Measurements from ENCODE around the gene KCND1.
"Not testable (repeated sequence)": the region's sequence is repeated elsewhere in the genome, so short reads cannot be mapped to it uniquely, and the experiment has no call there.

KCND1 gene

GRCh38 chrX:48971249-48972219 is at the start of gene KCND1:
TSS of gene KCND1 (minus strand) at chrX:48971844. CDS start at chrX:48970271, 1,573 bp downstream.
- DNase-seq (ENCODE audit: low read depth), result no peak

GRCh38 chrX:49019599-49020249 is 48.1 kb upstream of the KCND1 start:
- DNase-seq (ENCODE audit: low read depth), result no peak

DNA sequence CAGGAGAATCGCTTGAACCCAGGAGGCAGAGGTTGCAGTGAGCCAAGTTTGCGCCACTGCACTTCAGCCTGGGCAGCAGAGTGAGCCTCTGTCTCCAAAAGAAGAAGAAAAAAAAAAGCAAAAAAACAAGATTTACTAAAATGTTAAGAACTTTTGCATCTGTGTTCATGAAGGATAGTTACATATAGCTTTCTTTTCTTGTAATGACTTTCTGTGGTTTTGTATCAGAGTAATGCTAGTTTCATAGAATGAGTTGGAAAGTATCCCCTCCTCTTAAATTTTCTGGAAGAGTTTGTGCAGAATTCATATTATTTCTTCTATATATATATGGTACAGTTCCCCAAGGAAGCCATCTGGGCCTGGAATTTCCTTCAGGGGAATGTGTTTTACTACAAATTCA is 47.4 kb upstream of the KCND1 start:
- no peak for DNase-seq (ENCODE audit: low read depth)

GRCh38 chrX:49003696-49004095 is 32.1 kb upstream of the KCND1 start:
- DNase-seq (ENCODE audit: low read depth), result no peak

GRCh38 chrX:49002091-49002935 is 30.7 kb upstream of the KCND1 start, which contains the start of gene GRIPAP1:
TSS of gene GRIPAP1 (minus strand) at chrX:49002264. CDS start at chrX:49002229, 35 bp downstream.
- DNase-seq (ENCODE audit: low read depth), result peak; percentile 71

- DNase-seq (ENCODE audit: low read depth), result peak; percentile 65
These were observed 30.0 kb upstream of the KCND1 start for GRCh38 chrX:49001521-49002090.

DNA sequence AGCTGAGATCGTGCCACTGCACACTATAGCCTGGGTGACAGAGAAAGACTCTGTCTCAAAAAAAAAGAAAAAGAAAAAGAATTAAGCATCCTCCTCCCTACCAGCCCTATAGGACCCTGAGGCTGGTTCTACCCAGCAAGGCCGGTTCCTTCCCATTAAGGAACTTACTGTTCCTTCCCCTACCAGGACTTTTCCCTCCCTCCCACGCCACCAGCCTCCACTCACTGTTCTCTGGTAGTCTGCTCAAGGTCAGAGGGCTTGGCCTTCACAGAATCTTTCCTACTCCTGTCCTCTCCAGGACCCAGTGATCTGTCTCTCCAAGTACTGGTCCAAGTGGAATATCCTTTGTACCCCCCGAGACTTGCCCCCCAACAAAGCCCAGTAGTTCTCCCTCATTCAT is 29.0 kb upstream of the KCND1 start:
- DNase-seq (ENCODE audit: low read depth), result no peak

DNA sequence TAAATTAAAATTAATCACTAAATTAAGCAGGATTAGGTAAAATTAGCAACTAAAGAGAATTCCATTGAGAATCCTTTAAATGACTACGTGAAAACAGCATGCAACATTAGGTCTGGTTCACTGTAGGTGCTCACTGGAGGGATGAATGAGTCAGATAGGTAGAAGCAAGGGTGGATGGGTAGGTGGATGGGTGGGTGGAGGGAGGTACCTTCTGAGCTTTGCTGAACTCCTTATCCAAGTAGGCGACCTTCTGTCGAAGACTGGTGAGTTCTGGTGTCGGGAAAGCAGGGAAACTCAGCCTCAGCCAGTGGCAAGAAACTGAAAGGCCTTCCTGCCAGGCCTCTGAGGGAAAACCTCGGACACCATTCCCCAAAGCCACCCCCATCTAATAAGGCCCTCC is 27.4 kb upstream of the KCND1 start:
- DNase-seq (ENCODE audit: low read depth), result no peak

DNA sequence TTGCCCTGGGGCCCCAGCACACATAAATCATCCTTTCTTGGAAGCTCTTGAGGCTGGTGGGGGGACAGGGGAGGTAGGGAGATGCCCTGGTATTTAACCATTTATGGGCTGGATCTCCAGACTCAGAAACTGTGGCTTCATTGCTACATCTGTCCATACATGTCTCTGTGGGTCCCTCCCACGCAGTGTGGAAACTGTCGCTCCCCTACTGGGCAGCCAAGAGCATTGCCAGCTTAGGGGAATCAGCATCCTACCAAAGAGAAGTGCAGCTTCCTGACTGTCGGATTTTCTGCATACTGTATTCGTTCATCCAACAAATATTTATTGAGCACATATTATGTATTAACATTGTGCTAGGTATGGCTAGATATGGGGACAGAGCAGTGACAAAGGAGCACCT is 26.7 kb upstream of the KCND1 start:
- DNase-seq (ENCODE audit: low read depth), result no peak

- DNase-seq (ENCODE audit: low read depth), result no peak
These were observed 26.2 kb upstream of the KCND1 start for GRCh38 chrX:48997865-48998264.

DNA sequence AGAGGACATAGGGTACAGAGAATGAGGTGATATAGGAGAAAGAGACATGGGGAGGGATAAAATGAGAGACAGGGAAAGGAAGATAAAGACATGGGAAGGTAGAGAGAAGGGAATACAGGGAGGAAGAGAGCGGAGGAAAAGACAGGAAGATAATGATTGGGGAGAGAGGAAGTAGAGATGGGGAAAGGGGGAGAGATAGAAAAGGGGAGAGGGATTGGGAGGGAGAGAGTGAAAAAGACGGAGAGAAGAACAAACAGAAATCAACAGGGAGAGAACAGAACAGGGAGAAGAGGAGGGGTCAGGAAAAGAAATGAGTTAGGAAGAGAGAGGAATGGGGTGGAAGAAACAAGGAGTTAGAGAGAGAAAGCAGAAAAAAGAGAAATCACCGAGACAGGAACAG is 25.8 kb upstream of the KCND1 start:
- no peak for DNase-seq (ENCODE audit: low read depth)

GRCh38 chrX:48996969-48997368 is 25.3 kb upstream of the KCND1 start:
- no peak for DNase-seq (ENCODE audit: low read depth)

DNA sequence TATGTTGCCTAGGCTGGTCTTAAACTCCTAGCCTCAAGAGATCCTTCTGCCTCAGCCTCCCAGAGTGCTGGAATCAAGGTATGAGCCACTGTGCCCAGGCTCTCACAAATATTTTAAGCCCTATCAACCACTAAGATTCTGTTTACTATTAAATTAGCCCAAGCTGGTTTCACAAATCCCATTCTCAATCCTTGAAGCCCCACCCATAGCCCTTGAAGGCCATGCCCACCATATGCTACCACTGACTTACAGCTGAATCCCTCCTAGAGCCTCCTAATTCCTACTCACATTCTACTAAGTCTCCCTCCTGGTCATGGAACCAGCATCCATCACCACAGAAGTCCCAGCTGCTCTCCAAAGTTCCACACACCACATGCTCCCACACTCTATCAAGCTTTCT is 20.7 kb upstream of the KCND1 start:
- no peak for DNase-seq (ENCODE audit: low read depth)

DNA sequence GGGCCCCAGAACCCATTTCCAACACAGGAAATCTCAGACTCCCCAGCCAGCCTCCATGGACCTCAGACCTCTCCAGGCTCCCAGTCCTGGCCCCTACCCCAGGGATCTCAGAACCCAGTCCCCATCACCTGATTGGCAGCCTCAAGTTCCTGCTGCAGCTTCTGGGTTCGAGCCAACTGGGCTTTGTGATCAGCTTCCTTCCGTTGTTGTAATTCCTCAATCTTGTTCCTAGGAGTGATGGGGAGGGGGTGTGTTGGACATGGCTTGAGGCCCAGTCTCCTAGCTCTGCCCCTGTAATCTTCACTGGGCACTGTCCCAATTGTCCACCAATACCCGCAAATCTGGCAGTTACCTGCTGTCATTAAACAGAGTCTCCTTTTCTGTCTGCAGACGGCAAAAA is 17.8 kb upstream of the KCND1 start:
- DNase-seq (ENCODE audit: low read depth), result no peak

DNA sequence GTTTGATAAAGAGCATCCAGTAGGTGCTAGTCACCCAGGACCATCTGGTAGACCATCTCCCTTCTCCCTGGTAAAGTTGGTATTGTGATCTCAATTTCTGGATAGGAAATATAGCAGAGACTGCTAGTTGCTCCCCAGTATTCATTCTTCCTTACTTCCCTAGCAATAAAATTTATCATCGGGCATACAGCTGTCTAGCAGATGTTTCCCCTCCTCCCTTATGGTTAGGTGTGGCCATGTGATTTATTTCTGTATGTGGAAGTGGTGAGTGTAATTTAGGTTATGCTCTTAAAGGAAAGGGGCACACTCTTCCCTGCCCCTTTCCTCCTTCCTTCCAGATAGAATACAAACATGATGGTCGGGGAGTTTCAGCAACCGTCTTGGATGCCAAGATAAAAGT is 12.3 kb upstream of the KCND1 start:
- no peak for DNase-seq (ENCODE audit: low read depth)

GRCh38 chrX:48983081-48983480 is 11.4 kb upstream of the KCND1 start:
- no peak for DNase-seq (ENCODE audit: low read depth)

DNA sequence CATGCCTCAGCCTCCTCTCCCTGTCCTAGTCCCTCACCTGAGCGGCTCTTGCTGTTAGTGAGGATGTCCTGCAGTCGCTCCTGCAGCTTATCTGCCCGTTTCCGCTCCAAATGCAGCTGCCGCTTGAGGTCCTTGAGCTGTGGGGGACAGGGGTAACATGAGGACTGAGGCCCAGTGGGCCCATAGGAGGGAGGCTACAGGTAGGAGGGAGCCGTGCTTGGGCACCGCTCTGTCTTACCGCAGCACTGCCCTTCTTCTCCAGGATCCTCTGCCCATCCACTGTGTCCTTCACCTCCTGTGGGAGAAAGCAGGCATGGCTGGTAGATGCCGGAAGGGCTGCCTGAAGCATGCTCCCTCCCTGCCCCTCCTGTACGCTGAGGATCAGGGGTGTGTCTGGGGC is 9.5 kb upstream of the KCND1 start:
- no peak for DNase-seq (ENCODE audit: low read depth)

DNA sequence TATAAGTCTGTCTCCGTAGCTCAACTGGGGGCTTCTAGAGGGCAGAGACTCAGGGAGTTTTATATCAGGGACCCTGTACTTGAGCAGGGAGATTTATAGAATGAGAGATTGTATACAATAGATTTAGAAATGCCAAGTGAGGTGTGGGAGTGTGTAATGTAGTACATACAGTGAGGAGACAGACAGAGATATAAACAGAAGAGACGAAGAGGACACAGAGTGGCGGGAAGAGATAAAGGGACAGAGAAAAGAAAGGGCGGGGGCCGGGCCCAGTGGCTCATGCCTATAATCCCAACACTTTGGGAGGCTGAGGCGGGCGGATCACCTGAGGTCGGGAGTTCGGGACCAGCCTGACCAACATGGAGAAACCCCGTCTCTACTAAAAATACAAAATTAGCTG is 8.7 kb upstream of the KCND1 start:
- not testable (repeated sequence) for DNase-seq (ENCODE audit: low read depth)

- no peak for DNase-seq (ENCODE audit: low read depth)
These were observed 6.6 kb upstream of the KCND1 start for GRCh38 chrX:48978226-48978625.

DNA sequence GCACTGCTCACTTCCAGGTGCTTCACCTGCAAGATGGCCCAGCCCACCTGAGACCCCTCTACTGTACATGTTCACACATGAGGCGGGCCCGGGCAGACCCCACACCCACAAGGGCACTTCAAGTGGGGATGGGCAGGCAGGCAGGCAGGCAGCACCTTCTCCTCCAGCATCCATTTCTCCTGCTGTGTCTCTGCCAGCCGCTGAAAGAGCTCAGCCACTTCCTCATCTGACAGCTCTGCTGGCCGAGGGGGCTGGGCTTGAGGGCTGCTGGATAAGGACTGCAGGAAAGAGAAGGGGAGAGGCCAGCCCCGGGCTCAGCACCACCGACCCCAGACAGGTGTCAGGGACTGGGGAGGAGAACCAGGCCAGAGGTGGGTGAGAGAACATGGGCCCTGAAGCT is 4.4 kb upstream of the KCND1 start:
- DNase-seq (ENCODE audit: low read depth), result no peak

DNA sequence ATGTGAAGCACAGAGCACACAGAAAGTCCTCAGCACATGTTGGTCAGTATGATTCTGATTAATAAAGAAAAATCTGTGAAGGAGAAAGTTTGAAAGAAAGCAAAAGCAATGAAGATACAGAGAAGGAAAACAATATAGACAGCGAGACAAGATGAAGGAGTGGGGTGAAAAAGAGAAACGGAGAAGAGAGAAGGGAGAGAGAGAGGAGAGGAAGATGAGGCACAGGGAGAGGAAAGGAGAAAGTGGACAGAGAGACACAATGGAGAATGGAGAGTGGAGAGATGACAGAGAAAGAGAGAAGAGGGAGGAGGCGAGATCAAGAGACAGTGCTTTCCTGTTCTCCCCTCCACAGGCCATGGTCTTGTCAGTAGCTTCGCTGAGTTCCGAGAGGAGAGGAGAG is 3.9 kb upstream of the KCND1 start:
- DNase-seq (ENCODE audit: low read depth), result no peak

DNA sequence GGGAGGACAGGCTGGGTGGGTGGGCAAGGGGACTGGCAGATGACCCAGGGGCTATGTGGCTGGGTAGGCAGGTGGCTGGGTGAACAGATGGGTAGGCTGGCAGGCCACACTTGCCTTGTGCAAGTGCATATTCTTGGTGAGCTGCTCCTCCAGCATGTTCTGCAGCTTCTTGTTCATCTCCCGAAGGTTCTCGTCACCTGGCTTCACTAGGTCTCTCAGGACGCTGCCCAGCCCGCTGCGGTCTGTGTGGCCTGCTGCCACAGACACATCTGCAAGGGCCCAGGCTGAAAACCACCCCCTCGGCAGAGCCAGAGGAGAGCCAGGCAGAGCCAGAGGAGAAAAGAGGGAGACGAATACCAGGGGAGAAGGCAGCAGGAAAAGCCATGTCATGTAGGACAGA is 3.4 kb upstream of the KCND1 start:
- no peak for DNase-seq (ENCODE audit: low read depth)
